Central memory CD8-positive, alpha-beta T cell (primary cell): Measurements from ENCODE around the gene CACHD1.

Source experiments
- ATAC-seq: fragments of 150-1000 bp; cut with Tn5 transposase; replicated peaks from 2 replicates; pipeline ENCODE4 v1.10.0; 2022; ENCODE audit warnings: mild to moderate bottlenecking, moderate FRiP score, moderate number of reproducible peaks; ENCODE audit not compliant: poor library complexity, severe bottlenecking; ENCODE audit errors: extremely low read depth
- DNase-seq, 2 donors: peaks; one replicate each; pipeline ENCODE4 v3.0.0; 2021; ENCODE audit warnings: low spot score in 2 of 2
- H3K27ac Mint-ChIP-seq: one replicate; pipeline ENCODE4 v1.8.0; 2022; ENCODE audit warnings: low read depth, mild to moderate bottlenecking, moderate library complexity, mixed read lengths
- H3K27me3 Mint-ChIP-seq: one replicate; pipeline ENCODE4 v1.8.0; 2022; ENCODE audit warnings: mixed read lengths
- H3K36me3 Mint-ChIP-seq: one replicate; pipeline ENCODE4 v1.8.0; 2022; ENCODE audit warnings: mild to moderate bottlenecking, moderate library complexity, mixed read lengths; ENCODE audit not compliant: insufficient read depth
- H3K4me1 Mint-ChIP-seq: one replicate; pipeline ENCODE4 v1.8.0; 2022; ENCODE audit warnings: mixed read lengths
- H3K4me3 Mint-ChIP-seq: one replicate; pipeline ENCODE4 v1.8.0; 2022; ENCODE audit warnings: mild to moderate bottlenecking, moderate library complexity, mixed read lengths
- H3K9me3 Mint-ChIP-seq: one replicate; pipeline ENCODE4 v1.8.0; 2022; ENCODE audit warnings: mixed read lengths

The CACHD1 gene

DNA sequence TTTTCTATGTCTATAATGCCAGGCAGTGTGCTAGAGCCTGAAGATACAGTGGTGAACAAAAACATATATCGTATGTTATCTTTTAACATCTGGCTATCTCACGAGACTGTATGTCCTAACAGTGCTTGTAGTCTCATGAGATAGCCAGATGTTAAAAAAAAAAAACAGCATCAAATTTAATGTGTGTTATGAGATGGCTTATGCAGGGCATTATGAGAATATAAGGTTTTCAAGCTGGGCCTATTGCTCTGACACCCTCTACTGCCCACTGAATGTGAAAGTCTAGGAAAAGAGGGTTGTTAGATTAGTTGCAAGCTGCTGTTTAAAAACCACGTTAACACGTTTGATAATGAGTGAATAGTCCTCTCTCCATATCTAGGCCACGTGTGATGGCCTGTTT, 109.8 kb downstream of the CACHD1 start:
- no peak for ATAC-seq
- H3K27ac Mint-ChIP-seq = no peak overlapping the region
- DNase-seq = no peak
- H3K27me3 Mint-ChIP-seq = peaks cover 20% of the 10 kb centered on the region
- H3K4me3 Mint-ChIP-seq = no peak overlapping the region
- H3K4me1 Mint-ChIP-seq = no peaks in the 10 kb centered on the region
- H3K36me3 Mint-ChIP-seq = no peaks in the 10 kb centered on the region
- H3K9me3 Mint-ChIP-seq = no peaks in the 10 kb centered on the region

DNA sequence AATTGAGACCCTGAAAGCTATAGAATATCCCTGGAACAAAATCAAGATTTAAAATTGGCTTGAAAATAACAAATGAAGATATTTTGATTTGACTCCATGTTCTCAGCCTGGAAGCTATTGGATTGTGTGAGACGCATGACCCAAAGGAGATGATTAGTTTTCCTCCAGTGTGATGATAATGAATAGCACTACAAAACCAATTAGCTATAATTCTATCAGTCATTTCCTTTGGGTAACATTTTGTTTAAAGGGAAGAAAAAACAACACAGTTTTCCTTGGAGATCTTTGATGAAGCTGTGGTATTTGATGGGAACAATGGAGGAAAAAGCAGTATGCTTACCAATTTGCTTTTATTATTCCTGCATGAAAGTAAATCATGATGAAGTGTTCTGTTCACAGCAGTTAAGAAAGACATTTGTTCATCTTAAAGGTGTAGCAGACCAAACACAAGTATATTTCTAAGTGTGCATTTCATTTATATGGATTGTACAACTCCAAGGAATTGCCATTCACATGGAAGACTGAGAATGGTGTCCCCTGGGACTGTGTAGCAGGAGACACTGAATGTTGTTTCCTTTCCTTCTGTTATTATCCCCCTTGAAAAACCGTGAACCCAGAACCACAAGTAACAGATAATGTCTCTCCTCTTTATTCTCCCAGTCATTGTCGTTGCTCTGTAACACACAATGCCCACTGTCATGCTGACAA, 111.4 kb downstream of the CACHD1 start:
- no peaks in the 10 kb centered on the region for H3K36me3 Mint-ChIP-seq
- no peak overlapping the region for H3K4me3 Mint-ChIP-seq
- no peaks in the 10 kb centered on the region for H3K9me3 Mint-ChIP-seq
- no peak overlapping the region for H3K27ac Mint-ChIP-seq
- DNase-seq (no peak), ATAC-seq (no peak)
- H3K27me3 Mint-ChIP-seq = peaks cover 20% of the 10 kb centered on the region
- no peaks in the 10 kb centered on the region for H3K4me1 Mint-ChIP-seq

DNA sequence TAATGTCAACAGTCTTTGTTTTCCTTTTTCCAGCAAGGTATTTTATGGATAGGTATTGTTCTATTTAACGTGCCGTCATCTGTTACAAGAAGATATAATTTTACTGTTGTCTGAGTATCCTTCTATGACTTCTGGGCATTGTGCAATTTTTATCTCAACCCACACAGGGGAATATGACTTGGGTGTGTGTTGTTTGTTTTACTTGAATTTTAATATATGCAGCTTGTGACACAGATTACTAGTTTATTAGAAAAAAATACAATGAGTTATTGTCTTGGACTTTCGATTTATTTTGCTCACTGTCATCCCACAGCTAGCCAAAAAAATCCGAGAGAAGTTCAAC, 111.9 kb downstream of the CACHD1 start:
- H3K4me3 Mint-ChIP-seq = no peak overlapping the region
- H3K27ac Mint-ChIP-seq = no peak overlapping the region
- H3K9me3 Mint-ChIP-seq = no peaks in the 10 kb centered on the region
- no peak for ATAC-seq
- DNase-seq = no peak
- peaks cover 20% of the 10 kb centered on the region for H3K27me3 Mint-ChIP-seq
- H3K36me3 Mint-ChIP-seq = no peaks in the 10 kb centered on the region
- no peaks in the 10 kb centered on the region for H3K4me1 Mint-ChIP-seq

DNA sequence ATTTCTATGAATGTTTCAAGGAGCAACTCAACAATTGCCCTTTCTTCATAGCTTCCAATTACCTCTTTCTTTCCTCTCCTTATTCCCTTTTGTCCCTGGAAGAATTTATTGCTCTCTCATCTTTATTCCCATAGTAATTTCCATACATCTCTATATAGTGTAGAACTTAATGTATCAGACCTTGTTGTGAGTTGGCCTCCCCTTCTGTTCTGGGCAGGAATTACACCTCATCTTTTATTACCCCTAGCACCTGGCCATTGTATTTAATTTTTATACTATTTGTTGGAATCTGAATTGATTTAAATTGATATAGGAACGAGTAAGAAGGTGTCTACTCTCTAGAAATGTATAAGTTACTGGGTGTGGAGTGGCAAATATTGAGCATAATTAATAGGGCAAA, 114.5 kb downstream of the CACHD1 start:
- H3K27me3 Mint-ChIP-seq = peaks cover 20% of the 10 kb centered on the region
- H3K4me3 Mint-ChIP-seq = no peak overlapping the region
- no peak overlapping the region for H3K27ac Mint-ChIP-seq
- H3K4me1 Mint-ChIP-seq = no peaks in the 10 kb centered on the region
- no peaks in the 10 kb centered on the region for H3K36me3 Mint-ChIP-seq
- ATAC-seq (no peak), DNase-seq (no peak)
- H3K9me3 Mint-ChIP-seq = no peaks in the 10 kb centered on the region

DNA sequence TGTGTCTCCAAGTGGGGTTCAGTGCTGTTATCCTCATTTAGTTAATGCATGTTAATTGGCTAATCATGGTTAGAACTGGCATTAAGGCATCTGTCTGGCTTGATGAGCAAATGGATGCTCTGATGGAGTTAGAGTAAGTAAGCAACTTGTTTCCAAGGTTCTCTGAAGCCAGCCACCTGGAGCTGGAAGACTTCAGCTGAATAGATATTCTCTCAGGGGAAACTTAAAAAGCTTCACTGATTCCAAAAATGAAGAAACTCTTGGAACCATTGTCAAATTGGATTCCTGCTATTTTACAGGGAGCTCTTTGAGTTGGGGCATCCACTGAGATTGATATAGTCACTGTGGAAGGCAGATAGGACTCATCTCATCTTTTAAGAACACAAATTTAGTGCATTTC, 118.9 kb downstream of the CACHD1 start:
- no peak for DNase-seq
- H3K27ac Mint-ChIP-seq = no peak overlapping the region

DNA sequence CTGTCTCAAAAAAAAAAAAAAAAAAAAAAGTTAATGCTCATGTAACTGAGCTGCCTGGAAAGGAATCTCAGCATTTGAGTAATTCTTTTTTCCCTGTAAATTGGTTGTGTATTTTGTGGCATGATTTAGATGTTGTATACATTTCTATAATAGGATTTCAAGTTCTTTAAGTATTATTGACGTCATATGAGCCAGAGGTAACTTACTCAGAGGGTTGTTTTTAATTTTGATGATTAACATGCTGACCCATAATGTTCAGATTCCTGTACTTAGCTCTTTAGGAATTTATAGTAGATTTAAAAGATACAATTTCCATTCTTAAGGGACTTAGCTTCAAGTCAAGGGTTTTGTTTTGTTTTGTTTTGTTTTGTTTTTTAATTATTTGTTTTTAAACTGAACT, 120.4 kb downstream of the CACHD1 start:
- no peak for ATAC-seq

More for the DNA sequence above, 118.9 kb downstream of the CACHD1 start:
- H3K4me1 Mint-ChIP-seq = no peaks in the 10 kb centered on the region
- no peak for ATAC-seq
- H3K27me3 Mint-ChIP-seq = peaks cover under 1% of the 10 kb centered on the region
- H3K9me3 Mint-ChIP-seq = no peaks in the 10 kb centered on the region
- no peaks in the 10 kb centered on the region for H3K36me3 Mint-ChIP-seq
- no peak overlapping the region for H3K4me3 Mint-ChIP-seq

DNA sequence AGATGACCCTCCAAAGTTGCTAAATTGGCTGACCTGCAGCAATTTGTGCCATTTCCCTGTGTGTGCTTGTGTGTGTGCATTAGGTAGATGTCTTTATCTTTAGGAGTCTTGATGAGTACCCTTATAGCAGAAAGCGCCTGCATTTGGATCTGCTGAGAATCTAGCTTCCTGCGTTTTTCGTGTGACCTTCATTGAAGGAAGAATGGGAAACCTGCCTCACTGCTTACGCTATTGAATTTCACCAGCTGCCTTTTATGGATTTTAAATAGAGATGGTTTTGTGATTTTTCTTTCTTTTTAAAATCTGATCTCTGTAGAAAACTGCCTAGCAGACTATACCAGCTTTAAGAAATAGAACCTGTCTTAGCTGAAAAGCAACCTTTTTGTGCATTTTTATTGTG, 124.5 kb downstream of the CACHD1 start:
- H3K4me3 Mint-ChIP-seq = no peak overlapping the region
- peaks cover 22% of the 10 kb centered on the region for H3K27me3 Mint-ChIP-seq
- H3K4me1 Mint-ChIP-seq = no peaks in the 10 kb centered on the region
- no peak for DNase-seq
- no peak for ATAC-seq
- no peak overlapping the region for H3K27ac Mint-ChIP-seq
- H3K9me3 Mint-ChIP-seq = no peaks in the 10 kb centered on the region
- no peaks in the 10 kb centered on the region for H3K36me3 Mint-ChIP-seq

More for the DNA sequence above, 120.4 kb downstream of the CACHD1 start:
- H3K9me3 Mint-ChIP-seq = no peaks in the 10 kb centered on the region
- no peaks in the 10 kb centered on the region for H3K27me3 Mint-ChIP-seq
- H3K27ac Mint-ChIP-seq = no peak overlapping the region
- no peak overlapping the region for H3K4me3 Mint-ChIP-seq
- H3K36me3 Mint-ChIP-seq = no peaks in the 10 kb centered on the region
- DNase-seq = no peak
- H3K4me1 Mint-ChIP-seq = no peaks in the 10 kb centered on the region

DNA sequence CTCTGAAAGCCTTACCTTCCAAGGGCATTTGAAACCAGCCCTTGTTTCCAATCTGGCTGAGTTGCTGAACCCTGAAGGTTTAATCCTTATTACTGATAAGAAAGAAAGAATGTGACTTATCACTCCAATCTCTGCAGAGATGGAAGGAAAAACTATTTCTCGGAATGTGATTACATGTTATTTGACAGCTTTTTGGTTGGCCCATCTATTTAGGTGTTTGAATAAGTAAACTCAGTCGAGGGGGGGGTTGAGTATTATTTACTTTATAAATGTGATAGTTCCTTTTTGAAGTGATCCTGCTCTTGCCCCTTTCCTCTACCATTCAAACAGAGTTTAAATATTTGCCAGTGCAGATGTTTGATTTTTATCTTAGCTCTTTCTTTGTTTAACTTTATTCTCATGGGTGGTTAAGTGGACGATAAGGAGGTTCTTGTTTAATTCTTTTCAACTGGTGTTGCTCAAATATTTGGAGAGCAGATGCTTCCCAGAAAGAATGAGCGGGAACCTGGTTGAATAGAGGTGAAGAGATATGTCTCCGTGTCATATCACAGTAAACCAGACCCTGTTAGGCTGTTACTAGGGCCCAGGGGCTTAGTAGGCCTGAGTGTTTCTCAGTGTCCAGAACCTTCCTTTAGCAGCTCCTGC, 126.1 kb downstream of the CACHD1 start:
- no peaks in the 10 kb centered on the region for H3K4me1 Mint-ChIP-seq
- peaks cover 32% of the 10 kb centered on the region for H3K27me3 Mint-ChIP-seq
- H3K27ac Mint-ChIP-seq = no peak overlapping the region
- ATAC-seq (no peak), DNase-seq (no peak)
- H3K4me3 Mint-ChIP-seq = no peak overlapping the region
- H3K36me3 Mint-ChIP-seq = no peaks in the 10 kb centered on the region
- H3K9me3 Mint-ChIP-seq = no peaks in the 10 kb centered on the region

DNA sequence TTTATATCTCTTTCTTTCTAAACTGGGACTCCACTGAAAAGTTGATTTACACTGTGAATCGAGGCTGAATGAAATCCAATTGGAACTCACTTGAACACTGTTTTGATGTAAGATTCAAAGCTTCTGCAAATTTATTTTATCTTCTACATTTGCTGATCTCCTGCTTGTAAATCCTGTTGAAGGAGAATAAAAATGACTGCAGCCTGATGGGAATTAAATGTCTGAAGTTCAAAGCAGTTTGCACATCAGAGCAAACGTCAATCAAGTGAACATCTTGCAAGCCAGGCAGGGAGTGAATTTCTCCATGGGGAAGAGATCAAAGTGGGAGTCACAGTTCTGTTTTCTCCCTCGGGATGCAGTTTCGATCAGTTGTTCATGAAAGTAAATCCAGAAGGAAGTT, 127.2 kb downstream of the CACHD1 start:
- no peak overlapping the region for H3K4me3 Mint-ChIP-seq
- DNase-seq (no peak), ATAC-seq (no peak)
- H3K27me3 Mint-ChIP-seq = peaks cover 32% of the 10 kb centered on the region
- H3K27ac Mint-ChIP-seq = no peak overlapping the region
- H3K4me1 Mint-ChIP-seq = no peaks in the 10 kb centered on the region
- H3K9me3 Mint-ChIP-seq = no peaks in the 10 kb centered on the region
- H3K36me3 Mint-ChIP-seq = no peaks in the 10 kb centered on the region

DNA sequence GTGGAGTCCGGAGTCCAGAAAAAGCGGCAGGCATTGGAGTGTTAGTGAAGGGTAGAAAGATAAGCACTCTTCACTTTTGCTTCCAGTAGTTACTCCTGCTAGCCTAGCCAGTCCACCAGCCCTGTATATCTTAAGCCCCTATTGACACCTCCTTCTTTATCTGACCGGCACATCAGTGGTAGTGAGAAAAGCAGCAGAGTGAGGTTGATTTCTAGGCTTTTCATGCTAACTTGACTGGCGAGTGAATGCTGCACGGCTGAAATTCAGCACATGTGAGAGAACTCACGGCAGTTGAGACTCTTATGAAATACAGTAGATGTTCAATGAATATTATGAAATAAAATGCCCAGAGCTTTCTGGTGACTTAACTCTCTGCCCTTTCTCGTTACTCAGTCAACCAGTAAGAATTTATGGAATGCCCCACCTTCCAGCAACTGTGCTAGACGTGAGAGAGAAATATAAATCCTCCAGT, 128.2 kb downstream of the CACHD1 start:
- no peaks in the 10 kb centered on the region for H3K36me3 Mint-ChIP-seq
- H3K9me3 Mint-ChIP-seq = no peaks in the 10 kb centered on the region
- no peak overlapping the region for H3K27ac Mint-ChIP-seq

DNA sequence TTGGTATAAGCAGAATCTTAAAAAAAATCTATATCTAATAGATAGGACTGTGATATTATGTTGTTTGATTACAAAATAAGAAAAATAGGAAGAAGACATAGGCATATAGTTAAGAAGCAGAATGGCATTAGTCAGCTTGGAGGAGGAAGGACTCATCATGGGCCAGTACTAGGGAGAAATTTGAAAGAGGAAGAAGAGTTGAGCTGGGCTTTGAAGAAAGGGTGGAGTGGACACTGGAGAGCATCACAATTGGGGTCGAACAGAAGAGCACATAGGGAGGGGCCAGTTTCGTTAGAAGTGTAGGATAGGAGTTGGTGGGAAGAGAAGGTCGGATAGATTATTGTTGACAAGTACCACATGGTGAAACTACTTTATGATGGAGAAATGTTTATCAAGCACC, 129.3 kb downstream of the CACHD1 start:
- Mint-ChIP-seq H3K27ac (no peak overlapping the region), H3K36me3 (no peaks in the 10 kb centered on the region), H3K9me3 (no peaks in the 10 kb centered on the region), H3K4me1 (no peaks in the 10 kb centered on the region), H3K27me3 (peaks cover 38% of the 10 kb centered on the region), H3K4me3 (no peak overlapping the region)
- DNase-seq (no peak), ATAC-seq (no peak)

More for the DNA sequence above, 128.2 kb downstream of the CACHD1 start:
- ATAC-seq (no peak), DNase-seq (no peak)
- no peak overlapping the region for H3K4me3 Mint-ChIP-seq
- no peaks in the 10 kb centered on the region for H3K4me1 Mint-ChIP-seq
- H3K27me3 Mint-ChIP-seq = peaks cover 32% of the 10 kb centered on the region

DNA sequence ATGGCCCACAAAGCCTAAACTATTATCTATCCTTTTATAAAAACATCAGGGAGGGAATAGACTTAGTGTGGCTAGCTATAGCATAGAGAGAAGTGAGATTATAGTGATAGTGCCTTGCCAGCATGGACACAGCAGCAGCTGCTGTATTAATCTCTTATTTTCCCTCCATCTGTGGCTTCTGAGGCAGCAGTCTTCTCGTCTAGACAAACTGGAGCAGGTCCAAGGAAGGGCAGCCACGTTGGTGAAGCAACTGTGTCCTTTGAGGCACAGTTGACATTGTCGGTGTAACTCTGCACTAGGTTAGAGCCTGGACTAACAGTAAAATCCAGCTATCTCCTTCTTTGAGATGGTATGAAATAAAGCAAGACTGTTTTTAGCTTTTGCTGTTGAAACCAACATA, 131.3 kb downstream of the CACHD1 start:
- no peaks in the 10 kb centered on the region for H3K36me3 Mint-ChIP-seq
- peaks cover 39% of the 10 kb centered on the region for H3K27me3 Mint-ChIP-seq
- H3K4me3 Mint-ChIP-seq = no peak overlapping the region
- no peaks in the 10 kb centered on the region for H3K4me1 Mint-ChIP-seq
- no peak for ATAC-seq
- no peak overlapping the region for H3K27ac Mint-ChIP-seq
- no peak for DNase-seq
- H3K9me3 Mint-ChIP-seq = no peaks in the 10 kb centered on the region

DNA sequence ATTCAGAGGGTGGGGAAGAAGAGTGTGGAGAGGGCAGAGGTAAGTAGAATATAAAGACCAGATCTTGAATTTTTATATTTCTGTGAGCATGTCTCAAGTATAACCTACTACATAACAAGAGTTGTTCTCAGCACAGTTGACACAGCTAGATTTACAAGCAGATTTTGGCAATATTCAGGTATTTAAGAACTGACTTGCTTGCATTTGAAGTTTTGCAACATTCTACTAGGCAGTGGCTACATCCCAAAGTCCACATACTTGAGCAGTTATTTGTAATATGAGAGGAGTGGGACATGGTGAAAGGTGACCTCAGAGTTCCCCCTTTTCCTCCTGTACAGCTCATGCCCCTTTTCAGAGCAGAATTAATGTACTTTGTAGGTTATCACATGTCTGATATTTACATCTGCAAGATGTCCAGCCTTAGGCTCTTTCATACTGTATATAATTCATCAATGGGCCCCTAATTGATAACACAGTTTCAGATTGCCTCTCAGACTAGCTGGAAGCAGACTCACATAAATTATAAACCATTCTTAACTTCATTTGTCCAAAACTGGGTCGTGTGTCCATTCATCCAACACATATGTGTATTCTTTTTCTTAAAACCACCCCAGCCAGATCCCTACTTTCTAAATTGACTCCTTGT, 138.2 kb downstream of the CACHD1 start:
- Mint-ChIP-seq H3K27ac (no peak overlapping the region), H3K27me3 (peaks cover 7% of the 10 kb centered on the region), H3K4me1 (no peaks in the 10 kb centered on the region), H3K9me3 (no peaks in the 10 kb centered on the region), H3K36me3 (no peaks in the 10 kb centered on the region), H3K4me3 (no peak overlapping the region)
- DNase-seq (no peak), ATAC-seq (no peak)
